ENCODE results near the gene TNFRSF4.
"Not testable (repeated sequence)": the region's sequence is repeated elsewhere in the genome, so short reads cannot be mapped to it uniquely, and the experiment has no call there.

Gene TNFRSF4

DNA sequence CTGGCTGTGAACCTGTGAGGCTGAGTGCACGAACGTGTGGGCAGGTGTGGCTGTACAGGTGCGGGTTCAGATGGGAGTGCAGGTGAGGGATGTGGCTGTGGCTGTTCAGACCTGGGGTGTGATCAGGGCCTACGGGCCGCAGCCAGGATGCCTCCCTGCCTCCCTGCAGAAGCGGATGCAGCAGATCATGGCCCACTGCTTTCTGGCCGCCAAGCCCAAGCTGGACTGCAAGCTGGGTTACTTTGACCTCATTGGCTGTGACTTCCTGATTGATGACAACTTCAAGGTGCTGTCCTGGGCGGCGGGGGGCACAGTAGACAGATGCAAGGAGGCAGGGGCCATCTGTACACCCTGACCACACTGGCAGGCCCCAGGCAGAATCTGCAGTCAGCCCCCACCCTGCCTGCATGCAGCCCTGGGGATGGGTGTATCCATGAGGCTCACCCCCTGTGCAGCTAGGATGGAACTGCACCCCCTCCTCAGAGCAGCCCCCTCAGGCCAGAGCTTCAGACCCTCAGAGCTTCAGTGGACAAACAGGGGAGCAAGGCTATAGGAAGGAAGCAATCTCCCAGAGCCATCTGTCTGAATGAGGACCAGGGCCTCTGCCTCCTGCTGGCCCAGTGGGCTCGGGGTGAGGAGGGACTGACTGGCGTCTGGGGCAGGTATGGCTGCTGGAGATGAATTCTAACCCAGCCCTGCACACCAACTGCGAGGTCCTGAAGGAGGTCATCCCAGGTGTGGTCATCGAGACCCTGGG is 17.3 kb downstream of the TNFRSF4 start:
- TF ChIP-seq, protein P1, sequence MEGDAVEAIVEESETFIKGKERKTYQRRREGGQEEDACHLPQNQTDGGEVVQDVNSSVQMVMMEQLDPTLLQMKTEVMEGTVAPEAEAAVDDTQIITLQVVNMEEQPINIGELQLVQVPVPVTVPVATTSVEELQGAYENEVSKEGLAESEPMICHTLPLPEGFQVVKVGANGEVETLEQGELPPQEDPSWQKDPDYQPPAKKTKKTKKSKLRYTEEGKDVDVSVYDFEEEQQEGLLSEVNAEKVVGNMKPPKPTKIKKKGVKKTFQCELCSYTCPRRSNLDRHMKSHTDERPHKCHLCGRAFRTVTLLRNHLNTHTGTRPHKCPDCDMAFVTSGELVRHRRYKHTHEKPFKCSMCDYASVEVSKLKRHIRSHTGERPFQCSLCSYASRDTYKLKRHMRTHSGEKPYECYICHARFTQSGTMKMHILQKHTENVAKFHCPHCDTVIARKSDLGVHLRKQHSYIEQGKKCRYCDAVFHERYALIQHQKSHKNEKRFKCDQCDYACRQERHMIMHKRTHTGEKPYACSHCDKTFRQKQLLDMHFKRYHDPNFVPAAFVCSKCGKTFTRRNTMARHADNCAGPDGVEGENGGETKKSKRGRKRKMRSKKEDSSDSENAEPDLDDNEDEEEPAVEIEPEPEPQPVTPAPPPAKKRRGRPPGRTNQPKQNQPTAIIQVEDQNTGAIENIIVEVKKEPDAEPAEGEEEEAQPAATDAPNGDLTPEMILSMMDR (IDR thresholded peaks at IDR 0.05; ENCODE audit: low read depth, low read length, missing control alignments) = no peak
- DNase-seq (ENCODE audit: extremely low read depth, low read depth) = no peak
- H3K4me3 ChIP-seq (replicated peaks; ENCODE audit: low read depth, low read length) = no peak overlapping the region

DNA sequence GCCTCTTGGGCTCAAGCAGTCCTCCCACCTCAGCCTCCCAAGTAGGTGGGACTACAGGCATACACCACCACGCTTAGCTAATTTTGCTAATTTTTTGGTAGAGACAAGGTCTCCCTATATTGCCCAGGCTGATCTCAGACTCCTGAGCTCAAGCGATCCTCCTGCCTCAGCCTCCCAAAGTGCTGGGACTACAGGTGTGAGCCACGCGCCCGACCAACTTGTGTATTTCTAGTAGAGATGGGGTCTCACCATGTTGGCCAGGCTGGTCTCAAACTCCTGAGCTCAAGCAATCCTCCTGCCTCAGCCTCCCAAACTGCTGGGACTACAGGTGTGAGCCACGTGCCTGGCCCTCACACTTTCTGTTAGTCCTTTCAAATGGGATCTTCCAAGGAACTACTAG is 18.2 kb downstream of the TNFRSF4 start:
- DNase-seq (ENCODE audit: extremely low read depth, low read depth); H3K4me3 ChIP-seq (replicated peaks; ENCODE audit: low read depth, low read length): not testable (repeated sequence)

DNA sequence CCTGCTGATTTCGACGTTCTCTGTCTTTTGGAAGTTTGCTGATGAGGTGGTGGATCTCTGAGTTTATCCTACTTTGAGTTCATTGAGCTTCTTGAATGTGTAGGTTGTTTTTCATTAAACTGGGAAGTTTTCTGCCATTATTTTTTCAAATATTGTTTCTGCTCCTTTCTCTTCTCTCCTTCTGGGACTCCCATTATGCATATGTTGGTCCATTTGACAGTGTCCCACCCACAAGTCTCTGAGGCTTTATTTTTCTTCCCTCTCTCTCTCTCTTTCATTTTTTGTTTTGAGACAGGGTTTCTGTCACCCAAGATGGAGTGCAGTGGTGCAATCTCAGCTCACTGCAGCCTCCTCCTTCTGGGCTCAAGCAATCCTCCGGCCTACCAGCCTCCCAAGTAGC is 19.2 kb downstream of the TNFRSF4 start:
- TF ChIP-seq, protein P1 (IDR thresholded peaks at IDR 0.05; ENCODE audit: low read depth, low read length, missing control alignments) = no peak
- H3K4me3 ChIP-seq (replicated peaks; ENCODE audit: low read depth, low read length) = no peak overlapping the region
- DNase-seq (ENCODE audit: extremely low read depth, low read depth) = no peak

DNA sequence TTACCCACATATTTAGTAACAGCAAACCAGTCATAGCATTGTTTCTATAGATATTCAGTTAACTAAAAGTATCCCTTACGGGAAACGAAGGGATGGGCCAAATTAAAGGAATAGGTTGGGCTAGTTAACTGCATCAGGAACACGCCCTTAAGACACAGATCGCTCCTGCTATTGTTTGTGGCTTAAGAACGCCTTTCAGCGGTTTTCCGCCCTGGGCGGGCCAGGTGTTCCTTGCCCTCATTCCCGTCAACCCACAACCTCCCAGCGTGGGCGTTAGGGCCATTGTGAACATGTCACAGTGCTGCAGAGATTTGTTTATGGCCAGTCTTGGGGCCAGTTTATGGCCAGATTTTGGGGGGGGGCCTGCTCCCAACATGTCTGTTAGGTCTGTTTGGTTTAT is 22.2 kb downstream of the TNFRSF4 start:
- DNase-seq (ENCODE audit: extremely low read depth, low read depth) = no peak
- no peak overlapping the region for H3K4me3 ChIP-seq (replicated peaks; ENCODE audit: low read depth, low read length)
- TF ChIP-seq, protein P1 (IDR thresholded peaks at IDR 0.05; ENCODE audit: low read depth, low read length, missing control alignments) = no peak

DNA sequence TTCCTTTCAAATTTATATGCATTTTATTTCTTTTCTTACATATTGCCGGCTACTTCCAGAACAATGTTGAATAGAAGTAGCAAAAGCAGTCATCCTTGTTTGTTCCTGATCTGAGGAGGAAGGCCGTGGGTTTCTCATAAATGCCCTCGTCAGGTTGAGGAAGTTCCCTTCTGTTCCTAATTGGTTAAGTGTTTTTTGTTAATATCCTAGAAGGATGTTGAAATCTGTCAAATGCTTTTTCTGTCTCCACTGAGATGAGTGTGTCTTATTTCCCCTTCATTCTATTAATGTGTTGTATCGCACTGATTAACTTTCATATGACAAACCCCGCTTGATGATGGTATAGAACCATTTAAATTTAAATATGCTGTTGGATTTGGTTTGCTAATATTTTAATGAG is 24.8 kb downstream of the TNFRSF4 start:
- no peak for DNase-seq (ENCODE audit: extremely low read depth, low read depth)
- TF ChIP-seq, protein P1 (IDR thresholded peaks at IDR 0.05; ENCODE audit: low read depth, low read length, missing control alignments) = no peak
- H3K4me3 ChIP-seq (replicated peaks; ENCODE audit: low read depth, low read length) = no peak overlapping the region

DNA sequence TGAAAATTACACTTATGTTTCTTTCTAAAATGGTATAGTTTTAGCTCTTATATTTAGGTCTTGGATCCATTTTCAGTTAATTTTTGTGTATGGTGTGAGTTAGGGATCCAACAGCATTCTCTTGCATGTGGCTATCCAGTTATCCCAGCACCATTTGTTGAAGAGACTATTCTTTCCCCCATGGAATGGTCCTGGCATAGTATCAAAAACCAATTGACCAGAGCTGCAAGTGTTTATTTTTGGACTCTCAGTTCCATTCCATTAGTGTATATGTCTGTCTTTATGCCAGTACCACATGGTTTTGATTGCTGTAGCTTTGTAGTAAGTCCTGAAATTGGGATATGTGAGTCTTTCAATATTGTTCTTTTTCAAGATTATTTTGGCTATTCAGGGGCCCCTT is 26.0 kb downstream of the TNFRSF4 start:
- peak; percentile 24 for DNase-seq (ENCODE audit: extremely low read depth, low read depth)
- no peak overlapping the region for H3K4me3 ChIP-seq (replicated peaks; ENCODE audit: low read depth, low read length)
- TF ChIP-seq, protein P1 (IDR thresholded peaks at IDR 0.05; ENCODE audit: low read depth, low read length, missing control alignments) = no peak

DNA sequence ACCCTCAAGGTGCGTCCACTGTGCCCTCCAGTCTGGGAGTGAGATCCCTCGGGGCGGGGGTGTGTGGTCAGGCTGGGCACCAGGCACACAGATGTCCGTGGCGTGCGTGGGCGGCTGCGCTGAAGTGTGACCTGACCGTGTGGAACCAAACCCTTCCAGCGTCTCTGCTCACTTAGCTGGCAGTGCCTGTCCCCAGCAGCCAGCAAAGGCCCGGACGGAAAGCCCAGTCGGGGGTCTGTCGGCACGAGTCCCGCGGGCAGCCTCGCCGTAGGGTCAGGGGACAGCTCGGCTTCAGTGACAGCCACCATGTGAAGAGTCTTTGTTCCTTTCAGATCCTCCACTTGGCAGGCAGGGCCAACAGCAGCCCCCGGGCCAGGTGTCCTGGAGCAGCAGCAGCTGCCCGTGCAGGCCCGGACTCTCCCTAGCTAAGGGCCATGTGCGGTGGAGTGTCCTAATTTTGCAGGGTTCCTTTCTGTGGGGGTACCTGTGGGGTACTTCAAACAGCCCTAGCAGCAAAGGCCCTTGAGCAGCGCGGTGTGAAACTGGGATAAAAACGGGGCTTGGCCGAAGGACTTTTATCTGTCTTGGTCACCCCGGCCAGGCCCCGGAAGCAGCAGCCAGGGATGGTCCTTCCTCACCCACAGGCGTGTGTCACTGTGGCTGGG is 28.7 kb downstream of the TNFRSF4 start:
- no peak overlapping the region for H3K4me3 ChIP-seq (replicated peaks; ENCODE audit: low read depth, low read length)
- TF ChIP-seq, protein P1 (IDR thresholded peaks at IDR 0.05; ENCODE audit: low read depth, low read length, missing control alignments) = no peak
- no peak for DNase-seq (ENCODE audit: extremely low read depth, low read depth)

All from HFF-Myc (cell line).